NCI-H1694 treated with DMSO at 0.1 percent for 48 hours (cell line): Measurements from ENCODE around the gene PCDHGA12.

Experiments
- DNase-seq: peaks from one replicate; lab custom pipeline; 2025; lab: John Stamatoyannopoulos, UW

PCDHGA12 gene

DNA sequence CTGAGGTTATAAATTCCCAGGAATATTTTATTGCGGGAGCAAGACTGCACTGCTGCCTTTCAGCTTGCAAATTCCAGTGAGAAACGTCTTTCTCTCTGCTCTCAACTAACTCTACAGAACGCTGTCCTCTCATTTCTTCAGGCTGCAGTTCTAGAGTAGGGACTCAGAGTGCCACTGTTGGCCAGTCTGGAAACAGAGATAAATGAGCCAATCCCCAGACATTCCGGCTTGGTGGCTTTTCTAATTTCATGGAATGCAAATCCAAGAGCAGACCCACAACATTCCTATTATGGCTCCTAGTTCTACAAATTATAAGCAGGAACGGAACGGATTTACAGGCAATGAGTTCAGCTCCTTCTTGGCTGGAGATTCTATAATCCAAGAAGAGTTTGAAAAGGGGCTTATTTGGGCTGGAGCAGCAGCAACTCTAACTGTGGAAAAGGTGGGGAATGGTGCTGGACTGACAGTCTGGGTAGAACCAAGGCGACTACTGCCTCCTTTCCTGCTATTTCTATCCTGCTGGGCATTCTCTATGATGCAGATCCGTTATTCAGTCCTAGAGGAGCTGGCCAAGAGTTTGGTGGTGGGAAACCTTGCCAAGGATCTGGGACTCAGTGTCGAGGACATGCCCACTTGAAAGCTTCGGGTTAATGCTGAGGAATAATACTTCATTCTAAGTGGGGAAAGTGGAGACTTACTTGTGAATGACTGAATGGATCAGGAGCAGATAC lies 9.3 kb downstream of the PCDHGA12 start:
- no peak for DNase-seq

DNA sequence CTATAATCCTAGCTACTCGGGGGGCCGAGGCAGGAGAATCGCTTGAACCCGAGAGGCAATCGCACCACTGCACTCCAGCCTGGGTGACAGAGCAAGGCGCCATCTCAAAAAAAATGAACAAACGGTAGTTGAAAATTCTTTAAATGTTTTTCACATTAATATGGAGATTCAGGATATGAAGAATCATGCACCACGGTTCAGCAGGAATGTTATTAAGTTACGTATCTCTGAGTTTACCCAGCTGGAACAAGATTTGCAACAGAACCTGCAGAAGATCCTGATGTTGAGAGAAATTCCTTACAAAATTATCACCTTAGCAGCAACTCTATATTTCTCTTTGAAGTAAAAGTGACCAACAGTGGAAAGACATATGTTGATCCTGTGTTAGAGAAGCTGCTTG lies 10.0 kb downstream of the PCDHGA12 start:
- DNase-seq = no peak

DNA sequence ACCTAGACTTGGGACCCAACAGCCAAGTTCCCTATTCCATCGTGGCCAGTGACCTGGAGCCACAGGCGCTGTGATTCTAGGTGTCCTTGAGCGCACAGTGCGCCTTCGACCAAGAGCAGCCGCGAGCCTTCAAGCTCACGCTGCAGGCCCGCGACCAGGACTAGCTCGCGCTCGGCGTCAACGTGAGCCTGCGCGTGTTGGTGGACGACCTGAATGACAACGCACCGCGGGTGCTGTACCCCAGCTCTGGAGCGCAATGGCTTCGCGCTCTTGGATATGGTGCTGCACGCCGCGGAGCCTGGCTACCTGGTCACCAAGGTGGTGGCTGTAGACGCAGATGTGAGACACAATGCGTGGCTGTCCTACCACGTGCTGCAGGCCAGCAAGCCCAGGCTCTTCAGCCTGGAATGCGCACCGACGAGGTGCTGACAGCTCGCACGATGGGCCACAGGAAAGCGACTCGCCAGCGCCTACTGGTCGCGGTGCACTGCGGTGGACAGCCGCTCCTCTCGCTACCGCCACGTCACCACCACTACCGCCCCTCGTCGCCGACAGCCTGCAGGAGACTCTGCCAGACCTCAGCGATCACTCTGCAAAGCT lies 11.4 kb downstream of the PCDHGA12 start:
- no peak for DNase-seq

DNA sequence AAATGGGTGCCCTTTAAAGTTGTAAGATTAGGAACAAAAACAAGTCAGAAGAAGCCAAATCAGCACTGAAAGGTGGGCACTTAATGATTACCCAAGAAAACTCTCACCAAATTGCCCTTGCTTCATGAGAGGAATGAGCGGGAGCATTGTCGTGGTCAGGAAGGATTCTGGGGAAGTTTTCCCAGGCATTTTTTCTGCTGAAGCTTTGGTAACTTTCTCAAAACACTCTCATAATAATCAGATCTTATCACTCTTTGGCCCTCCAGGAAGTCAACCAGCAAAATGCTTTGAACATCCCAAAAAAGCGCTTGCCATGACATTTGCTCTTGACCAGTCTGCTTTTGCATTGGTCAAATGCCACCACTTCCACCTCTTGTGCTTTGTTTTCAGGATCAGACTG lies 35.0 kb downstream of the PCDHGA12 start:
- DNase-seq = no peak

DNA sequence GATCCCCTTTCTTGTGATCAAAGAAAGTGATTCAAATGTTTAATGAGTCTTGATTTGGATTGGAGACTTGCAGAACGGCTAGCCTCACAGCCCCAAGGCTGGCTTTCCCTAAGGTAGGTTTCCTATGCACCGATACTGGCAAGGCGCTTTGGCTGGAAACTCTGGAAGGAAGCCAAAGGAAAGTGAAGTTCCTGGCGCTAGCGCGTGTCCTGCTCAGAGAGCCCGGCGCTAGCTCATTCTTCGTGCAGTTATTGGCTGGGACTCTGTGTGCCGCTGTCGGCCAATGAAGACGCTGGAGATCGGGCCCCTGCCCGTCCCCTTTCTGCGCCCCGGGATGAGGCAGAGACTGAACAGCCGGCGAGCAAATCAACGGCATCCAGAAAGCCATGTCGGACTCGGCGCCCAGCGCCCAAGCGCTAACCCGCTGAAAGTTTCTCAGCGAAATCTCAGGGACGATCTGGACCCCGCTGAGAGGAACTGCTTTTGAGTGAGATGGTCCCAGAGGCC lies 45.4 kb downstream of the PCDHGA12 start, which contains the start of gene PCDHGC3:
Gene PCDHGC3, plus strand, starts transcription at position 342 of the 507 bp plus-strand sequence. Its CDS starts 151 bp downstream, at position 493.
- peak; percentile 84 for DNase-seq

DNA sequence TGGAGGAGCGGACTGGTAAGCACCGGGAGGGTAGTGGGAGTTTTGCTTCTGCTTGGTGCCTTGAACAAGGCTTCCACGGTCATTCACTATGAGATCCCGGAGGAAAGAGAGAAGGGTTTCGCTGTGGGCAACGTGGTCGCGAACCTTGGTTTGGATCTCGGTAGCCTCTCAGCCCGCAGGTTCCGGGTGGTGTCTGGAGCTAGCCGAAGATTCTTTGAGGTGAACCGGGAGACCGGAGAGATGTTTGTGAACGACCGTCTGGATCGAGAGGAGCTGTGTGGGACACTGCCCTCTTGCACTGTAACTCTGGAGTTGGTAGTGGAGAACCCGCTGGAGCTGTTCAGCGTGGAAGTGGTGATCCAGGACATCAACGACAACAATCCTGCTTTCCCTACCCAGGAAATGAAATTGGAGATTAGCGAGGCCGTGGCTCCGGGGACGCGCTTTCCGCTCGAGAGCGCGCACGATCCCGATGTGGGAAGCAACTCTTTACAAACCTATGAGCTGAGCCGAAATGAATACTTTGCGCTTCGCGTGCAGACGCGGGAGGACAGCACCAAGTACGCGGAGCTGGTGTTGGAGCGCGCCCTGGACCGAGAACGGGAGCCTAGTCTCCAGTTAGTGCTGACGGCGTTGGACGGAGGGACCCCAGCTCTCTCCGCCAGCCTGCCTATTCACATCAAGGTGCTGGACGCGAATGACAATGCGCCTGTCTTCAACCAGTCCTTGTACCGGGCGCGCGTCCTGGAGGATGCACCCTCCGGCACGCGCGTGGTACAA lies 46.0 kb downstream of the PCDHGA12 start:
- DNase-seq = no peak

DNA sequence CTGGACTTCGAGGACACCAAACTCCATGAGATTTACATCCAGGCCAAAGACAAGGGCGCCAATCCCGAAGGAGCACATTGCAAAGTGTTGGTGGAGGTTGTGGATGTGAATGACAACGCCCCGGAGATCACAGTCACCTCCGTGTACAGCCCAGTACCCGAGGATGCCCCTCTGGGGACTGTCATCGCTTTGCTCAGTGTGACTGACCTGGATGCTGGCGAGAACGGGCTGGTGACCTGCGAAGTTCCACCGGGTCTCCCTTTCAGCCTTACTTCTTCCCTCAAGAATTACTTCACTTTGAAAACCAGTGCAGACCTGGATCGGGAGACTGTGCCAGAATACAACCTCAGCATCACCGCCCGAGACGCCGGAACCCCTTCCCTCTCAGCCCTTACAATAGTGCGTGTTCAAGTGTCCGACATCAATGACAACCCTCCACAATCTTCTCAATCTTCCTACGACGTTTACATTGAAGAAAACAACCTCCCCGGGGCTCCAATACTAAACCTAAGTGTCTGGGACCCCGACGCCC lies 46.8 kb downstream of the PCDHGA12 start:
- DNase-seq = no peak

DNA sequence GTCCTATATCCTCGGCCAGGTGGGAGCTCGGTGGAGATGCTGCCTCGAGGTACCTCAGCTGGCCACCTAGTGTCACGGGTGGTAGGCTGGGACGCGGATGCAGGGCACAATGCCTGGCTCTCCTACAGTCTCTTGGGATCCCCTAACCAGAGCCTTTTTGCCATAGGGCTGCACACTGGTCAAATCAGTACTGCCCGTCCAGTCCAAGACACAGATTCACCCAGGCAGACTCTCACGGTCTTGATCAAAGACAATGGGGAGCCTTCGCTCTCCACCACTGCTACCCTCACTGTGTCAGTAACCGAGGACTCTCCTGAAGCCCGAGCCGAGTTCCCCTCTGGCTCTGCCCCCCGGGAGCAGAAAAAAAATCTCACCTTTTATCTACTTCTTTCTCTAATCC lies 47.5 kb downstream of the PCDHGA12 start:
- DNase-seq = no peak

DNA sequence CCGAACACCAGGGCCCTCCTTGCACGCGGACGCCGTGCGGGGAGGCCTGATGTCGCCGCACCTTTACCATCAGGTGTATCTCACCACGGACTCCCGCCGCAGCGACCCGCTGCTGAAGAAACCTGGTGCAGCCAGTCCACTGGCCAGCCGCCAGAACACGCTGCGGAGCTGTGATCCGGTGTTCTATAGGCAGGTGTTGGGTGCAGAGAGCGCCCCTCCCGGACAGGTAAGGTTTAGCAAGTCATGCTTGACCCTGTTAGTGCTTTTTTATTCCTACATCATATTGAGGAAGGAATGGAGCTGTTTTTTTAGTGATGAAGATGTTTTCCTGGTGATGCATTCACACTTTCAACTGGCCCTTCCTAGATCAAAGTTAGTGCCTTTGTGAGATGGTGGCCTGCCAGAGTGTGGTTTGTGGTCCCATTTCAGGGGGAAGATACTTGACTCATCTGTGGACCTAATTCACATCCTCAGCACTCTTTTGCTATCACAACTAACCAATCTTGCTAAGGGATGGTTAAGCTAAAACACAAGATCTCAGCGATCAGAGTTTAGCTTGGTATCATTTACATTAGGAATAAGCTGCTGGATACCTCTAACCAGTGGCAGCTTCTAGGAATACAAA lies 48.1 kb downstream of the PCDHGA12 start:
- DNase-seq = no peak

DNA sequence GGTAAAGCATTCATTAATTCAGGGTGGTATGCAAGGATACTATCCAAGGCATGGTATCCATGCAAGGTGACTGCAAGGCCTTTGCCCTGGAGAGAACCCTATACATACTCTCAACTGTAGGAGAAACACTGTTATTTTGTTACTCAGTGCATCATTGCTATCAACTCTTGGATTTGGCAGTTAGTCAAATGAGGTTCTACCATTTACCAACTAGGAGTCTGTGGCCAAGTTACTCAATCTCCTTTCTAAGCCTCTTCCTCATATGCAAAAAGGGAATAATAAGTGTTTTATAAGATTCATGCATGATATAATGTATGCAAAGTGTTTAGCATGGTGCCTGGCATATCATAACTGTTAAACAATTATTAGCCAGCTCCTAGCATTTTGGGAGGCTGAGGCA lies 49.5 kb downstream of the PCDHGA12 start:
- DNase-seq = no peak
